WTC11 (cell line): ENCODE results near the gene CD9.

ENCODE experiments used
- ATF2 ChIP-seq: sonication (generic); formaldehyde crosslinking; IDR thresholded peaks from 2 replicates; pipeline ENCODE4 v1.8.1; 2022; ENCODE audit warnings: low read depth, missing genetic modification reagents, borderline replicate concordance
- CTCF ChIP-seq: fragments of 200-600 bp; IDR thresholded peaks from 2 replicates; pipeline ENCODE4 v1.8.0; 2022; ENCODE audit warnings: antibody characterized with exemption
- E2F4 ChIP-seq: sonication (generic); formaldehyde crosslinking; IDR thresholded peaks from 2 replicates; pipeline ENCODE4 v1.8.1; 2022; ENCODE audit warnings: low read depth, mild to moderate bottlenecking, moderate library complexity, missing genetic modification reagents, borderline replicate concordance
- FOXJ3 ChIP-seq: sonication (generic); formaldehyde crosslinking; IDR thresholded peaks from 2 replicates; pipeline ENCODE4 v1.9.0; 2021; ENCODE audit warnings: missing genetic modification reagents, mild to moderate bottlenecking, borderline replicate concordance
- NR2C2 ChIP-seq: sonication (generic); formaldehyde crosslinking; IDR thresholded peaks from 2 replicates; pipeline ENCODE4 v1.8.0; 2022; ENCODE audit warnings: mild to moderate bottlenecking, missing genetic modification reagents
- SP1 ChIP-seq: sonication (generic); formaldehyde crosslinking; conservative IDR thresholded peaks from 2 replicates; pipeline ENCODE4 v1.8.1; 2022; ENCODE audit warnings: missing genetic modification reagents
- USF2 ChIP-seq: sonication (generic); formaldehyde crosslinking; IDR thresholded peaks from 2 replicates; pipeline ENCODE4 v1.8.1; 2023; ENCODE audit warnings: mild to moderate bottlenecking, missing genetic modification reagents, moderate library complexity
- ZNF263 ChIP-seq: sonication (generic); formaldehyde crosslinking; IDR thresholded peaks from 2 replicates; pipeline ENCODE4 v1.8.1; 2022; ENCODE audit warnings: low read depth, mild to moderate bottlenecking, moderate library complexity, missing genetic modification reagents
- ZNF317 ChIP-seq: sonication (generic); formaldehyde crosslinking; IDR thresholded peaks from 2 replicates; pipeline ENCODE4 v1.8.1; 2023; ENCODE audit warnings: low read depth, mild to moderate bottlenecking, moderate library complexity, missing genetic modification reagents, borderline replicate concordance

GRCh38 chr12:6199531-6200255 lies 507 bp upstream of the CD9 start:
- TF ChIP-seq USF2 (CRISPR knock-in tag), result no peak
- no peak for TF ChIP-seq ZNF263 (CRISPR knock-in tag)
- TF ChIP-seq E2F4, result no peak
- TF ChIP-seq CTCF, result no peak
- TF ChIP-seq ATF2 (CRISPR knock-in tag), result no peak
- TF ChIP-seq NR2C2 (CRISPR knock-in tag), result no peak
- TF ChIP-seq ZNF317, result no peak
- no peak for TF ChIP-seq FOXJ3
- TF ChIP-seq SP1 (CRISPR knock-in tag), result no peak
